Measurements from ENCODE around the gene PPP2R5C.

DNA sequence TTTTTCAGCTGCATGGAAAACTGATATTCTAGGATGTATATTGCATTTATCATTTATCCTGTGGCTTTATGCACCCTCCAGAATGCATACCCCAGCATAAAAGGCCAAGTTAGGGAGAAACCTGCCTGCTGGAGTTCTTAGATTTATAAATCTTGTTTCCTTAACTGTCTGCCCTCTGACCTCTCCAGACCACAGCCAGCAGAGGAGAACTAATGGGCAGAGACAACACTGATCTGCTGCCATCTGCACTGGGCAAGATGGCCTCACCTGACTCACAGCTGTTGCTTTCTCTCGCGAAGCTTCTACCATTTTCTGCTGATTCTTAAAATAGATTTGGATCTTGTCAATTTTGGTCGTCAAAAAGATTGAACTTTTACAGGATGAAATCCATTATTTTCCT is 65.8 kb downstream of the PPP2R5C start:
- TF ChIP-seq, protein P1, sequence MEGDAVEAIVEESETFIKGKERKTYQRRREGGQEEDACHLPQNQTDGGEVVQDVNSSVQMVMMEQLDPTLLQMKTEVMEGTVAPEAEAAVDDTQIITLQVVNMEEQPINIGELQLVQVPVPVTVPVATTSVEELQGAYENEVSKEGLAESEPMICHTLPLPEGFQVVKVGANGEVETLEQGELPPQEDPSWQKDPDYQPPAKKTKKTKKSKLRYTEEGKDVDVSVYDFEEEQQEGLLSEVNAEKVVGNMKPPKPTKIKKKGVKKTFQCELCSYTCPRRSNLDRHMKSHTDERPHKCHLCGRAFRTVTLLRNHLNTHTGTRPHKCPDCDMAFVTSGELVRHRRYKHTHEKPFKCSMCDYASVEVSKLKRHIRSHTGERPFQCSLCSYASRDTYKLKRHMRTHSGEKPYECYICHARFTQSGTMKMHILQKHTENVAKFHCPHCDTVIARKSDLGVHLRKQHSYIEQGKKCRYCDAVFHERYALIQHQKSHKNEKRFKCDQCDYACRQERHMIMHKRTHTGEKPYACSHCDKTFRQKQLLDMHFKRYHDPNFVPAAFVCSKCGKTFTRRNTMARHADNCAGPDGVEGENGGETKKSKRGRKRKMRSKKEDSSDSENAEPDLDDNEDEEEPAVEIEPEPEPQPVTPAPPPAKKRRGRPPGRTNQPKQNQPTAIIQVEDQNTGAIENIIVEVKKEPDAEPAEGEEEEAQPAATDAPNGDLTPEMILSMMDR (IDR thresholded peaks at IDR 0.05), result no peak
- no peak for TF ChIP-seq POLR2A (IDR thresholded peaks at IDR 0.05)

Measured in tibial nerve (tissue), 3 donors.